Ecto neural progenitor cell (in vitro differentiated cells): Measurements from ENCODE around the gene ODAD3.
"Not testable (repeated sequence)": the region's sequence is repeated elsewhere in the genome, so short reads cannot be mapped to it uniquely, and the experiment has no call there.

Experiments used
- DNase-seq: peaks from one replicate; pipeline ENCODE4 v3.0.0-alpha.2; 2018; ENCODE audit warnings: low spot score

Gene ODAD3

DNA sequence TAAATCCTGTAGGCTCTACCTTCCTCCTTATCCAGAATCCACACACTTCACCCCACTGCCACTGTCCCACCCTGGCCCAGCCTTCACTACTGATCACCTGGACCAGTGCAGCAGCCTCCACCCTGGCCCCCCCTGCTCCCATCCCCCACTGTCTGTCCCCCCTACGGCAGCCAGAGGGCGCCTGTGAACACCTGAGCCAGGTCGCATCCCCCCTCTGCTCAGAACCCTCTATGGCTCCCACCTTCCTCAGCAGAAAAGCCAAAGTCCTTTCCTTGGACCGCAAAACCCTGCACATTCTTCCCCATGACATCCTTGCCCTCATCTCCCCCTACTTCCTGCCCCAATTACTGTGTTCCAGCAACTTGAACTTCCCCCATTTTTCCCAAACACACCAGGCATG is 25.3 kb upstream of the ODAD3 start:
- DNase-seq, result no peak

DNA sequence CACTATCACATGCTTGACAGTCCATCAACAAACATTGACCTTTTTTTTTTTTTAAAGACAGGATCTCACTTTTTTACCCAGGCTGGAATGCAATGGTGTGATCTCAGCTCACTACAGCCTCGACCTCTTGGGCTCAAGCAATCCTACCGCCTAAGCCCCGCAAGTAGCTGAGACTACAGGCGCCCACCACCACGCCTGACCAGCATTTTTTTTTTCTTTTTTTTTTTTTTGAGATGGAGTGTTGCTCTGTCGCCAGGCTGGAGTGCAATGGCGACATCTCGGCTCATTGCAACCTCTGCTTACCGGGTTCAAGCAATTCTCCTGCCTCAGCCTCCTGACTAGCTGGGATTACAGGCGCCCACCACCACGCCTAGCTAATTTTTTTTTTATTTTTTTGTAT is 24.0 kb upstream of the ODAD3 start:
- DNase-seq, result not testable (repeated sequence)

DNA sequence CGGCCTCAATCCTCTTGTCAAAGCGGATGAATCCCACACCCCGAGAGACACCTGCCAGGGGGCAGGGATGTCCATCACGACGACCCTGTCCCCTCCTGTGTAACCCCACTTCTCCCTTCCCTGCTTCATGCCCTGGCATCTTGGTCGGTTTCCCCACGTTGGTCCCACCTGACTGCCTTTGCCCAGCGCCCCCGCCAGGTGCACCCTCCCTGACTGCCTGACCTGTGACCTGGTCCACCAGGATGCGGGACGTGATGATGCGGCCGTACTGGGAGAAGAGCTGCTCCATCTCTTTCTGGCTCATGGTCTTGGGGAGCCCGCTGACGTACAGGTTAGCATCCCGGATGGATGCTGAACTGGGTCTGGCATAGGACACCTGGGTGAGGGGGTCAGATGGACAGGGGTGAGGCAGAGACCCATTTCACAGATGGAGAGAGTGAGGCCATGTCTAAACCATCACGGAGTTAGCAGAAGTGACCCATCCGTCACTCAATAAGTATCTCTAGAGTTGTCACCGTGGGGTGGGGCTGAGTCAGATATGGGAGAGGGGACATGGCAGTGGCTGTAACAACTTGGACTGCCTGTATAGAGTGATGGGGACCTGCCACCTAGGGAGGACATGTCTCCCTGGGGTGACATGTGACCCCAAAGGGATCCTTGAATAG is 23.4 kb upstream of the ODAD3 start:
- DNase-seq, result peak; percentile 43

DNA sequence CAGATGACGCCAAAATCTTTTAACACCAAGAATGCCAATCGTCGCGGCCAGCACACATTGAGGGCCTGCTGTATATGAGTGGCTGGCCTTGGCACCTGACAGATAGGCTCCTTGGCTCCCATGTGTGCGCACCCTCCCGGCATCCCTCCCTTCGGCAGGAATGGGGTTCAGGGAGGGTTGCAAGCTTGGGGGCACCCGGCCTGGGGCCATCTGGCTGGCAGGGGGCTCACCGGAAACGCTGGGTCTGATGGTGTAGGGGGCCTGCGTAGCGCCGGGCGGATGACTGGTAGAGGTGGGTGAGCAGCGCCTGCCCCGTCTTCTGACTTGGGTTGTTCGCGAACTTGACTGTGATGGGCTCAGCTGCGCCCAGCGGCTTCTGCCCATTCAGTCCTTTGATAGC is 22.9 kb upstream of the ODAD3 start:
- no peak for DNase-seq

DNA sequence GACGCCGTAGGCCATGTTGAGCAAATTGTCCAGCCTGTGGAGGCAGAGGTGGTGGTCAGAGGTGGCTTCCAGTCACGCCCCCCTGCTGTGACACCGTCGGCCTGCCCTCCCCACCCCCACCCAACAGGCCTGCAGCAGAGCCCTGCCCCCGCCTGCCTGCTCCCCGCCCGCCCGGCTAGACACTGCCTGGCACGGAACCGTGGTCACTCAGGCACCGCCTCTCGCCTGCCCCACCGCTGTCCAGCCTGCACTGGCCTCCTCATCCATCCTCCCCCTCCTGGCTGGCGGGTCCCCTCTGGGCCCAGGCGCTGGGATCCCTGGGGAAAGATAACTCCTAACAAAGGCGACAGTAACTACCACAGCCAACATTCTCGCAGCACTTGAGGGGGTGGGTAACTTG is 22.2 kb upstream of the ODAD3 start:
- no peak for DNase-seq

DNA sequence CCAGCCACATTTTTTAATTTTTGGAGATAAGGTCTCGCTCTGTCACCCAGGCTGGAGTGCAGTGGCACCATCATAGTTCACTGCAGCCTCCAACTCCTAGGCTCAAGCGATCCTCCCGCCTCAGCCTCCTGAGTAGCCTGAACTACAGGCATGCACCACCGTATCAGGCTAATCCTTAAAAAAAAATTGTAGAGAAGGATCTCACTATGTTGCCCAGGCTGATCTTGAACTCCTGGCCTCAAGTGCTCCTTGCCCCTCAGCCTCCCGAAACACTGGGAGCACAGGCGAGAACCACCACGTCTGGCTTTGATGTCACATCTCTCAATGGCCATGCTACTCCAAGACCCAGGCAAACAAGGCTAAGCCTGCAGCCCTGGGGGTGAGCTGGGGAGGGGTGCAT is 21.7 kb upstream of the ODAD3 start:
- no peak for DNase-seq

DNA sequence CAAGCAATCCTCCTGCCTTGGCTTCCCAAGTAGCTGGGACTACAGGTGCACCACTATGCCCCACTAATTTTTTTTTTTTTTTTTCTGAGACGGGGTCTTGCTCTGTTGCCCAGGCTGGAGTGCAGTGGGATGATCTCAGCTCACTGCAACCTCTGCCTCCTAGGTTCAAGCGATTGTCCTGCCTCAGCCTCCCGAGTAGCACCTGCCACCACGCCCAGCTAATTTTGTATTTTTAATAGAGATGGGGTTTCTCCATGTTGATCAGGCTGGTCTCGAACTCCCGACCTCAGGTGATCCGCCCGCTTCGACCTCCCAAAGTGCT is 20.3 kb upstream of the ODAD3 start:
- not testable (repeated sequence) for DNase-seq

DNA sequence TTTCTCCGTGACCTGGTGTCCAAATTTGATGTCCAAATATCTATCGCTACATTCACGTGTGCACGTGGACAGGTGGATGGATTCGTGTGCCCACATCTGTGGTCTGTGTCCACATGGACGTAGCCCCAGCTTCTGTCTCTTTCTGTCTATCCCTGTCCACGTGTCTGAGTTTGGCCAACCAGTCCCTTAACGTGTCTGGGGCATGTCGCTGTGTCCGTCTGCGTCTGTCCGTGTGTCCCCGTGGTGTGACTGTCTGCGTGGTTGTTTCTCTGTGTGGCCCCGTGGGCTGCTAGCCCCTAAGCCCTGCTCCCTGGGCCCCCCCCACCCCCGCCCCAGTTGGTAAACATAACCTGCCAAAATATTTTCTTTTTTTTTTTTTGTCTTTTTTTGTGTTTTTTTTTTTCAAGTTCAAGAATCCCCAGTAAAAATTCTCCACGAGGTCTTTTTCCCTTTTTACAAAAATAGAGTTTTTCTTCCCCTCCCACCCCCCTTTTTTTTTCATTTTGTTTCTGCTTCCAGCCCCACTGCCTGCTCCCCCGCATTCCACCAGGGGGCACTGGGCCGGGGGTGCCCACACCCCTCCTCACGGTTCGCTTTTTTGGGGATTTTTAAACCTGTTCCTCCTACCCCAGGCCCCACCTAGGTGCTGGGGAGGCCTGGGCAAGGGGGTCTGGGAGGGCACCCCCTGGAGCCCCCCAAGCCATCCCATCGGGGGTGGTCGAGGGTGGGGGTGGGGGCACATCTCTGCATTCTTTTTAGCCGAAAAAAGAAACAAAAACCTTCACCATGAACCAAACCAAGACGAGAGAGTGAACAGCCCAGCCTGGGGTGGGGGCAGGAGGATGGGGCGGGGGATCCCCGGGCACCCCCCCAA is 18.8 kb upstream of the ODAD3 start:
- no peak for DNase-seq

DNA sequence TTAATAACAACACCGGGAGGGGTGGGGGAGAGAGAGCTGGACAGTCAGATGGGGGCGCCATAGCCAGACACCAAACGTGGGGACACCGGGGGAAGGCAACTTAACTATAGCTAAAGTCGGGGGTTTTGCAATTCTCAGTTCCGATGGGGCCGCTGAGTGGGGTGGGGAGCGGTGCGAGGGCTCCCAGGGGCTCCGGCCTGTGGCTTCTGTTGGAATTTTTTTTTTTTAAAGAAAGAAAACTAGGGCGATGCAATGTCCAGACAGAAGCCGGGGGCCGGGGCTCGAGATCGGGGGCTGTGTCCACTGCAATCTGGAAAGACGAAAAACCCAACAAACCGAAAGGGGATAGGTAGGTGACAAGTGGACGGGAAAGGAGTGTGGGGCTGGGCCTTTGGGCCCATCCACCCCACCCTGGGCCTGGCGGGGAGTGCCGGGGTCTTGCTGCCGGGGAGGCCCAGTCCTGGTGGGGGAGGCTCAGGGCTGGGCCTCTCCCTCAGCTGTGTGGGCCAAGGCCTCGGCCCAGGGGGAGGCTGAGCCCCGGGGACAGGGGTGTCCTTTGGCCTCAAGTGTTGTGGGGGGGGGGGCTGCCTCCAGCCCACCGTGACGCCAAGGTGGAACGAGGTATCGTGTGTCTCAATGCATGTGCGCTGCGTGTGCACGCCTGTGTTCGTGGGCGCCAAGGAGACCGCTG is 17.8 kb upstream of the ODAD3 start:
- no peak for DNase-seq

DNA sequence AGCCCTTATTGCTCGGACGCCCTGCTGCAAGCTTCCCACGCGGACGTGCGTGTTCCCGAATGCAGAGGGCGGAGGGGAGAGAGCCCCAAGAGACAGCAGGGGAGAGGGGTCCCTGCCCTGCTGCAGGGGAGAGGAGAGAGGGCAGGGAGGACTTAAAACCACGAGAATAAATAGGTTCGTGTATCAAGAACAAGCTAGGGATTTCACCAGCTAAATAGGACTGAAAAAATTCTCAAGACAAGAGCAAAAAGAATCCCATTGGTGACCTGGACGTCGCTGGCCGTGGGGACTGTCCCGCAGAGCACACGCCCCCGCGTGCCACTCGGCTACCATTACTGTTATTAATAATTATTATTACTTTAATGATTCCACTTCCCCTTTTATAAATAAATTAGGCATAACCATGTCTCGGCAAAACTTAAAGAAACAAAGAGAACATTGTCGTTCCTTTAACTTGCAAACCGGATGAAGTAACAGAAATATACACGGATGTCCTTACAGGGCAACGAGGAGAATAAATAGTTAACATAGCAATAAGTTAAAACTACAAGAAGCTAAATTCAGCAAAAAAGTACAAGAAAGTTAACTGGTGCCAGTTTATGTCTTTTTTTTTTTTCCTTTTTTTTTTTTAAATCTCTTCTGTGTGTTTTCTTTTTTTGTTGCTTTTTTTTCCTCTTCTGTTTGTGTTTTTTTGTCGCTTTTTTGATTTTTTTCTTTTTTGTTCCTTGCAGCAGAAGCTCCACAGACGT is 17.1 kb upstream of the ODAD3 start:
- DNase-seq, result no peak

DNA sequence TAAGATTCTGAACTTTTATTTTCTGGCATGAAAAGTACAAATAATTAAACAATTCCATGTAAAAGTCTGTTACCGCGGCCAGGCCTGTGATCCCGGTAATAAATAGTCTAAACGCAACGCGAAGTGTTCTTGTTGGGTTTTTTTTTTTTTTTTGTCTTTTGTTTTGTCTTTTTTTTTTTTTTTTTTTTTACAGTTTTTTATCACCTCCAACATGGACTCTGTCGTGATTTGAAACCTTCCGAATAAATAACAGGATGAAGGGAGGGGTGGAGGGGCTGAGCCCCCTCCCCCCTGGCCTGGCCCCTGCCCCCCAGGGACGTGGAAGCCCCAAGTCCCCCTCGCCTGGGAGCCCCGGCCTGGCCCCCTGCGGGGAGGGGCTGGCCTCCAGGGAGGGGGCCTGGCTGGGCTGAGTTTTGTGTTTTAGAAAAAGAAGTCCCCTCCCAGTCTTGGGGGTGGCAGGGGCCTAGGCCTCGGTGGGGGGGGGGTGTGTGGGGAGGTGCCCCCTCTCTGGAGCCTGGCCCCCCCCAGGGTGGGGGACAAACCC is 16.5 kb upstream of the ODAD3 start:
- DNase-seq, result no peak

DNA sequence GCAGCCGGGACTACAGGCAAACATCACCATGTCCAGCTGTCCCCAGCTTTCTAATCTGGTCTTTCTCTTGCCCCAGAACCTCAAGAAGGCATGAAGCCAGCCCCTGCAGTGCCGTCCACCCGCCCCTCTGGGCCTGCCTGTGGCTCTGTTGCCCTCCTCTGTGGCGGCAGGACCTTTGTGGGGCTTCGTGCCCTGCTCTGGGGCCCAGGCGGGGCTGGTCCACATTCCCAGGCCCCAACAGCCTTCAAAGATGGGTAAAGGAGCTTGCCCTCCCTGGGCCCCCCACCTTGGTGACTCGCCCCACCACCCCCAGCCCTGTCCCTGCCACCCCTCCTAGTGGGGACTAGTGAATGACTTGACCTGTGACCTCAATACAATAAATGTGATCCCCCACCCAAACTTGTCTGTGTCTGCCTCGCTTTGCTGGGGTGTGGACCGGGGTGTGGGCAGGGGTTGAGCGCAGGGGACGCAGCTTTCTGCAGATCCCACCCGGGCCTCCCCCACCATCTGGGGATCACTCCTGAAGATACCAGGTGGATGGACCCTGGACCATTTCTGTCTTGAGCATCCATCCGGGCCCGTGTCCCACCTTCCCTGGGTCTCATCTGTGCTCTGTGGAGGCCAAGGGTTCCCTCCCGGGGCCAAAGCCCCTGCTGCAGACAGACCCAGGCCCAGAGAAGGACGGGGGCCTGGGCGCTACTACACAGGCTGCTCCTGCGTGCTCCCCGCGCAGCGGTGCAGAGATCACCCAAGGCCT is 15.8 kb upstream of the ODAD3 start:
- no peak for DNase-seq

DNA sequence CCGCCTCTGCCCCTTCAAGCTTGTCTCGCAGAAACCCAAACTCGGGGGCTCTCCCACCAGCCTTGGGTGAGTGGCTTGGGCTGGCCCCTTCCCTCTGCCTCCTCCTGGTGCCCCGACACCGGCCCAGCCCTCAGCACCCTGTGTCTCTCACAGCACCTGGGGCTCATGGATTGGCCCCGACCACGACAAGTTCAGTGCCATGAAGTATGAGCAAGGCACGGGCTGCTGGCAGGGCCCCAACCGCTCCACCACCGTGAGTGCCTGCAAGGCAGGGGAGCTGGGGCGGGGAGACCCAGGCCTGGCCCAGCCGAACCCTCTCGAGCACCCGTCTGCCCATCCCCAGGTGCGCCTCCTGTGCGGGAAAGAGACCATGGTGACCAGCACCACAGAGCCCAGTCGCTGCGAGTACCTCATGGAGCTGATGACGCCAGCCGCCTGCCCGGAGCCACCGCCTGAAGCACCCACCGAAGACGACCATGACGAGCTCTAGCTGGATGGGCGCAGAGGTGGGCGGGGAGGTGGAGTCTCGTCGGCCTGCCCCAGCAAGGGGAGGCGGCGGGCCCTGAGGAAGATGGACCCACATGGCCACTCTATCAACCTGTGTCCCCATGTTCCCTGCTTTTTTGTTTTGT is 14.1 kb upstream of the ODAD3 start:
- DNase-seq, result no peak

DNA sequence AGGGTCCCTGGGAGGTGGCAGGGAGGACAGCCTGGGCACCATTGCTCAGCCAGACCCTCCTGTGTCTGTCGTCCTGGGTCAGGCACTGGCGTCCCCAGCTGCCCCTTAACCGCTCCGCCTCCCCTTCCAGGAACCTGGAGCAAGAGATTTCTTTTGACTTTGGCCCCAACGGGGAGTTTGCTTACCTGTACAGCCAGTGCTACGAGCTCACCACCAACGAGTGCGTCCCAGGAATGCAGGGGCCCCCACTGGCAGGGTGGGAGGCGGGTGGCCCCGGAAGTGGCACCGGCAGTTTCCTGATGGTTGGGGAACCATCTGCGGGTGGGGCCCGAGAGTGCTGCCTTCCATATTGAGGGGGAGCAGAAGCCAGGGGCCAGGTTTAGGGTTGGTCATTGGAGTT is 13.5 kb upstream of the ODAD3 start:
- no peak for DNase-seq

DNA sequence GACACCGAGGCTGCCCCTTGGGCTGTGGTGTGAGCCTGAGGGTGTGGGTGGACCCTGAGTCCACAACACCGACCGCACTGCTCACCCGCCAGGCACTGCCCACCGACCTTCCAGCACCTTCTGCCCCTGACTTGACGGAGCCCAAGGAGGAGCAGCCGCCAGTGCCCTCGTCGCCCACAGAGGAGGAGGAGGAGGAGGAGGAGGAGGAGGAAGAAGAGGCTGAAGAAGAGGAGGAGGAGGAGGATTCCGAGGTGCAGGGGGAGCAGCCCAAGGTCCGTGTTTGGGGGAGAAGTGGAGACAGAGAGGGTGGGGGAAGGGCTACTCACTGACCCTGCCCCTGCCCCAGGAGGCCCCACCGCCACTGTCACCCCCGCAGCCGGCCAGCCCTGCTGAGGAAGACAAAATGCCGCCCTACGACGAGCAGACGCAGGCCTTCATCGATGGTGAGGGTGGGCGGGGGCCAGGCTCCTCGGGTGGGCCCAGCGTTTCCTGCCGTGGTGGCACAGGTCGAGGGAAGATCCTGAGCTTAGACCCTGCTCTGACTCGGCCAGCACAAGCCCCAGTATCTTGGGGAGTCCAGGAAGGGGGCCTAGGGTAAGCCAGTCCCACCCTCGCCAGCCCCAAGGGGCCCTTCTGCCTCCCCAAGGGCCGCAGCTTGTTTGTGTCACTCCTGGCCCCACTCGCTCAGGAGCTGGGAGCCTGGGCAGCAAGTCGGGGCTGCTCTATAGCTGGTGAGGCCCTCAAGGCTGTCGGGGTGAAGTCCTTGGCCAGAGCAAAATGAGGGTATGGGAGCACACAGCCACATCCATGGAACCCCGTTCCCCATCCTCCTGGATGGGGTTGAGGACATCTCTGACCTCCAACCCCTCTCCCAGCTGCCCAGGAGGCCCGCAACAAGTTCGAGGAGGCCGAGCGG is 12.7 kb upstream of the ODAD3 start:
- no peak for DNase-seq

DNA sequence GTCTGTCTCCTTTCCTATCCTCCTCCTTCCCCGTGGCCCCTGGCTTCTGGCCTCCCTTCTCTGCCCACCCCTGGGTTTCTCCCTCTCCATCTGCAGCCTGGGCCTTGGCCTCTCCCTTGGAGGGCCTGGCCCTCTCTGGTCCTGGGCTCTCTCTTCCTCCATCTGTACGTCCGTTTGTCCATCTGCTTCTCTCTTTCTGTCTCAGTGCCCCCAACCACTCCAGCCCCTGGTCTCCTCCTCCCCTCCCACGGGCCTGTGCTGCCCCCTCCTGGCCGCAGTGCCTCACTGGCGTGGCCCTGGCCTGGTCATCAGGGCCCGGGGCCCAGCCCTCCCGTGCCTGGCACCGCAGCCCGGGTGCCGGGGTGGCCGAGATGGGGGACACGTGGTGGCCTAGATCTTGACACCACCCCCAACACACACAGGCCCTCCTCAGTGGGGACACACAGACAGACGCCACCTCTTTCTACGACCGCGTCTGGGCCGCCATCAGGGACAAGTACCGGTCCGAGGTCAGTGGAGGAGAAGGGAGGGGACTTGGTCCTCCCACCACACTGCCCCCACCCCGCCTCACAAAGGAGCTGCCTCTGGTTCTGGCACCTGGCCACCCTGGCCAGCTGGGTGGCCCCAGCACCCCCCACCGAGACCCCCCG is 11.9 kb upstream of the ODAD3 start:
- peak; percentile 80 for DNase-seq

DNA sequence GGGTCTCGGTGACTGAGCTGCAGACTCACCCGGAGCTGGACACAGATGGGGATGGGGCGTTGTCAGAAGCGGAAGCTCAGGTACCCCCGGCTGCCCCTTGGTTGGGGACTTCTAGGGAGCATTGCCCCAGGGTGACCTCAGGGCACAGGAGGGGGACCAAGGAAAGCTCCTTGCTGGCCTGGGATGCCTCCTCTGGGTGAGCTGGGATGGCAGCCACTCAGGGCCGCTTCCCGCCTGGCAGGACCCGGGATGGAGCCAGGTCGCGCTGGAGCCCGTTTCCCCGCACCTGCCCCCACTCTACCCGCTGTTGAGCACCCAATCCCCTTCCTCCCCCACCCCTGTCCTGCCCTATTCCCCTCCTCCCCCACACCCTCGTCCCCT is 11.3 kb upstream of the ODAD3 start:
- DNase-seq, result no peak

DNA sequence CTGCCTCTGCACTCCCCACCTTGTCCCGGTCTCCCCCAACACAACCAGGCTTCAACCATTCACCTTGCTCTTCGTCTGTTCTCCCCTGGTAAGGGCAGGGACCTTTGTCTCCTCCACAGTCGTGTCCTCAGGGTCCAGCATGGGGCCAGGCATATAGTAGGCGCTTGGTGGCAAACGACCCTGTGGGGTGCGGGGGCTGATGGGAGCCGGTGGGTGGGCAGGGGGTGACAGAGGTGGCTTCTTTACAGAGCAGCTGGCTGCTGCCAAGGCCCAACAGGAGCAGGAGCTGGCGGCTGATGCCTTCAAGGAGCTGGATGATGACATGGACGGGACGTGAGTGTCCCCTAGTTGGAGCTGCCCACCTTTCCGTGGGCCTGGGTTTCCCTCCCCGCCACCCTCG is 10.2 kb upstream of the ODAD3 start:
- no peak for DNase-seq

DNA sequence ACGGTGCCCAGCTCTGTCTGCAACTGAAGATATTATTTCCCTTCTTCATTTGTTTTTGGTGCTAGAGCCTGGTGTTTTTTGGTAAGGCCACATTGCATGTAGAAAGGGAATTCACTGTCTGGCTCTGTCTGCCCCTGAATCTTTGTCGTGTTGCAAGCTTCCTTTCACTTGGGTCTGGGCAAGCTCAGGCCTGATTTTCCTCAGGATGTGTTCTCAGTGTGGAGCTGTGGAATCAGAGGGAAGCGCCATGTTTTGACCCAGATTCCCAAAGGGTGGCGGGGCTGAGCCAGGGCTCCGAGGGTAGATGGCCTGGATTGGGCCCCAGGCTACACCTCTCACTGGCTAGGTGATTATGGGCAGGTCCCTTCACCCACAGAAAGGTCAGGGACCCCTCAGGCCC is 9.1 kb upstream of the ODAD3 start:
- no peak for DNase-seq
